GM10248 (cell line): ENCODE data around the gene U2AF1.
"Not testable (repeated sequence)": the region's sequence is repeated elsewhere in the genome, so short reads cannot be mapped to it uniquely, and the experiment has no call there.

Experiments used
- CTCF ChIA-PET: fragments of 300-600 bp; sonication (Branson Sonifier 250); formaldehyde crosslinking; extraction: SDS; loops from one replicate; lab custom pipeline; 2021; ENCODE audit warnings: antibody characterized with exemption; lab: Yijun Ruan, JAX
- POLR2A ChIA-PET: fragments of 350-650 bp; sonication (Branson Sonifier 250); formaldehyde crosslinking; extraction: SDS; loops from one replicate; lab custom pipeline; 2020; ENCODE audit warnings: antibody characterized with exemption; lab: Yijun Ruan, JAX
- DNase-seq: peaks from one replicate; pipeline ENCODE4 v3.0.0; 2012; ENCODE audit errors: extremely low spot score

The U2AF1 gene

GRCh38 chr21:43045876-43046821, 61.2 kb downstream of the U2AF1 start:
- CTCF ChIA-PET, POLR2A ChIA-PET, DNase-seq: not testable (repeated sequence)

GRCh38 chr21:43045165-43045875, 62.0 kb downstream of the U2AF1 start:
- POLR2A ChIA-PET, DNase-seq, CTCF ChIA-PET: not testable (repeated sequence)

- DNase-seq, POLR2A ChIA-PET, CTCF ChIA-PET: not testable (repeated sequence)
Measured at GRCh38 chr21:43044547-43044946, 62.8 kb downstream of the U2AF1 start.

- CTCF ChIA-PET, POLR2A ChIA-PET, DNase-seq: not testable (repeated sequence)
Measured at GRCh38 chr21:43043291-43043690, 64.1 kb downstream of the U2AF1 start.
